Stimulated activated CD4-positive, alpha-beta T cell treated with anti-CD3 and anti-CD28 coated beads, Interleukin-15, amount 100 ng/mL, for 48 hours (primary cell): ENCODE data around the gene PARVB.

Experiments
- DNase-seq, 2 donors: peaks; one replicate each; pipeline ENCODE4 v3.0.0-alpha.2; 2020; ENCODE audit warnings: low read depth in 2 of 2

The PARVB gene

GRCh38 chr22:44215287-44215686 lies 191.2 kb downstream of the PARVB start:
- no peak for DNase-seq

GRCh38 chr22:44217346-44217745 lies 193.2 kb downstream of the PARVB start:
- DNase-seq: no peak

- no peak for DNase-seq
These were observed 194.0 kb downstream of the PARVB start for GRCh38 chr22:44218071-44218470.

- DNase-seq: no peak
These were observed 195.2 kb downstream of the PARVB start for GRCh38 chr22:44219101-44219870.

- DNase-seq: no peak
These were observed 196.9 kb downstream of the PARVB start for GRCh38 chr22:44220727-44221680.

GRCh38 chr22:44221710-44222475 lies 197.8 kb downstream of the PARVB start:
- DNase-seq: no peak
